Mucosa of descending colon (tissue), 3 donors: ENCODE data around the gene CFAP126. TPM values are rescaled to one million over a fixed set of nuclear protein-coding genes. Genes with fewer than 3 reads are reported as not detected.

Experiments used
- ATAC-seq: fragments of 200-7000 bp; cut with Tn5 transposase; one replicate; pipeline ENCODE4 v1.9.1; 2020; ENCODE audit warnings: mild to moderate bottlenecking, moderate library complexity
- DNase-seq, 3 donors: peaks; one replicate each; pipeline ENCODE4 v3.0.0-alpha.2; 2020
- H3K36me3 ChIP-seq: fragments of 200-600 bp; one replicate; pipeline ENCODE4 v1.8.0; 2021; ENCODE audit warnings: low read depth, mild to moderate bottlenecking
- H3K4me1 ChIP-seq: fragments of 200-600 bp; one replicate; pipeline ENCODE4 v1.8.0; 2021; ENCODE audit warnings: low read depth, mild to moderate bottlenecking
- H3K4me3 ChIP-seq: fragments of 200-600 bp; one replicate; pipeline ENCODE4 v1.8.0; 2021; ENCODE audit warnings: mild to moderate bottlenecking
- H3K9me3 ChIP-seq: fragments of 200-600 bp; one replicate; pipeline ENCODE4 v1.8.0; 2021; ENCODE audit warnings: mild to moderate bottlenecking
- intact Hi-C, 2 donors: fragments of 100-400 bp; cut with DNase I in 1 of 2; cut with micrococcal nuclease in 1 of 2; formaldehyde crosslinking; loops; one replicate each; pipeline versions ENCODE4 v1.11.0 to v1.11.1; 2022; cut with DNase I, micrococcal nuclease
- total RNA-seq, 3 donors: library from RNA; stranded (reverse); fragmentation: NEBNext Ultra II Directional in 2 of 3; extraction: Animal tissue kit (Norgen Biotek cat#: 25700) in 2 of 3; gene quantifications; one replicate each; pipeline versions ENCODE4 v1.2.1 to v1.2.4, GENCODE V29; 2021 to 2023
- TF ChIP-seq, protein P1 (sequence below): fragments of 200-600 bp; IDR thresholded peaks from one replicate; pipeline ENCODE4 v1.8.0; 2022; ENCODE audit warnings: antibody characterized with exemption, mild to moderate bottlenecking
- donor health status: DM: no; HTN: no; CAD: no; lungs with moderate emphysema.
- donor health status: DM: no; HTN: no; CAD: no.
- donor health status: DM: no; HTN: yes; CAD: no.

Gene CFAP126
- total RNA-seq, 3 donors from 2014 or later: not detected

DNA sequence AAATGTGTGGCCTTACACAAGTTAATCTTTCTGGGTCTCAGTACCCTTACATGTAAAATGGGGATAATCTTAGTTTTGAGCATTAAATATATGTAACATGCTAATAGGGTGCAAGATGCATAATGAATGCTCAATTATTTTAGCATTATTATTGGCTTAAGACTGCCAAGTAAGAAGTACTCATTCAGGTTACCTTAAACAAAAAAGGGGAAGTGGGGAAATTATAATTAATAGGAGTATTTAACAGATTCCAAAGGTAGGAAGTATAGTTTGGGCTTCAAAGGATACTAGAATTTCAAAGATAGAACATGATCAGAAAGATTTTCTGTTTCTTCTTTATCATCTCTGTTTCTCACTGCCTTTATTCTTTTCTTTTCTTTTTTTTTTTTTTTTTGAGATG lies 5.8 kb upstream of the CFAP126 start:
- ATAC-seq: no peak
- H3K36me3 ChIP-seq: no peaks in the 10 kb centered on the region
- no peaks in the 10 kb centered on the region for H3K9me3 ChIP-seq
- intact Hi-C loops: no loop called here
- no peak overlapping the region for H3K4me3 ChIP-seq
- TF ChIP-seq, protein P1, sequence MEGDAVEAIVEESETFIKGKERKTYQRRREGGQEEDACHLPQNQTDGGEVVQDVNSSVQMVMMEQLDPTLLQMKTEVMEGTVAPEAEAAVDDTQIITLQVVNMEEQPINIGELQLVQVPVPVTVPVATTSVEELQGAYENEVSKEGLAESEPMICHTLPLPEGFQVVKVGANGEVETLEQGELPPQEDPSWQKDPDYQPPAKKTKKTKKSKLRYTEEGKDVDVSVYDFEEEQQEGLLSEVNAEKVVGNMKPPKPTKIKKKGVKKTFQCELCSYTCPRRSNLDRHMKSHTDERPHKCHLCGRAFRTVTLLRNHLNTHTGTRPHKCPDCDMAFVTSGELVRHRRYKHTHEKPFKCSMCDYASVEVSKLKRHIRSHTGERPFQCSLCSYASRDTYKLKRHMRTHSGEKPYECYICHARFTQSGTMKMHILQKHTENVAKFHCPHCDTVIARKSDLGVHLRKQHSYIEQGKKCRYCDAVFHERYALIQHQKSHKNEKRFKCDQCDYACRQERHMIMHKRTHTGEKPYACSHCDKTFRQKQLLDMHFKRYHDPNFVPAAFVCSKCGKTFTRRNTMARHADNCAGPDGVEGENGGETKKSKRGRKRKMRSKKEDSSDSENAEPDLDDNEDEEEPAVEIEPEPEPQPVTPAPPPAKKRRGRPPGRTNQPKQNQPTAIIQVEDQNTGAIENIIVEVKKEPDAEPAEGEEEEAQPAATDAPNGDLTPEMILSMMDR: no peak
- no peaks in the 10 kb centered on the region for H3K4me1 ChIP-seq
- no peak for DNase-seq

DNA sequence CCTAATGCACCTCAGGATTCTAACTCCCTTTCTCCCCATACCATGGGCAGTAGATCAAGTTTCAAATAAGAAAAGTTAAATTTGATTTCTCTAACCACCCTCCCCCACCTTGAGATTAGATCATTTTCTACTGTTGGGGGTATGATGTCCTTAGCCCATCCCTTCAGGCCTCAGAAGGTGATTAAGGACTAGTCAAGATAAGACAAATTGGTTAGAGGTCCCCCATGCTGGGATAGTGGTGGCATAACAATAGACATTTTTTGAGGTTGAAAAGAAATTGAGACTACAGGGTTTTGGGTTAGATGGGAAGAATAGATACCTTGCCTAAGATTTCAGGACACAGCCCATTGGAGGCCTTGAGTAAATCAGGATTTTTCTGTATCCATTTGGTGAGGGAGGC lies 2.5 kb downstream of the CFAP126 start:
- Histone ChIP-seq H3K9me3 (no peaks in the 10 kb centered on the region), H3K36me3 (no peaks in the 10 kb centered on the region), H3K4me3 (no peak overlapping the region), H3K4me1 (no peaks in the 10 kb centered on the region)
- intact Hi-C loops: no loop called here
- ATAC-seq (no peak), DNase-seq (no peak)
- TF ChIP-seq, protein P1: no peak

DNA sequence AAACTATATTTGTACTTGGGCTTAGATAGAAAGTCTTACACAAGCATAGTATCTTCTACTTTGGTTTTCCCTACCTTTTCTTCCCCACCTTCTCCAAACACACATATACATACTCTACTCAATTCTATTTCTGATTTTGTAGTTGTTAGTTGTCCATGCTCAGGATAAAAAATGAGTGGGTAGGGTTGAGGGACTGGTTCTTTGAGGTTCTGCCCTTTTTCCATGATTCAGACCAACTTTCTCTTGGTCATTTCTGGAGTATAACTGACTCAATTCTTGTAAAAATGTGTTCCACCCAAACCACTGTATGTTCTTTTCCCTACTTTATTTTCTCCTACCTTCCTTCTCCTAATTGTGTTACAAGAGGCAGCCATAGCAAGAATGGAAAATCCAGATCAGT lies 3.3 kb downstream of the CFAP126 start:
- no peaks in the 10 kb centered on the region for H3K36me3 ChIP-seq
- ATAC-seq (no peak), DNase-seq (no peak)
- TF ChIP-seq, protein P1: no peak
- H3K4me1 ChIP-seq: no peaks in the 10 kb centered on the region
- H3K9me3 ChIP-seq: no peaks in the 10 kb centered on the region
- intact Hi-C loops: no loop called here
- H3K4me3 ChIP-seq: no peak overlapping the region

DNA sequence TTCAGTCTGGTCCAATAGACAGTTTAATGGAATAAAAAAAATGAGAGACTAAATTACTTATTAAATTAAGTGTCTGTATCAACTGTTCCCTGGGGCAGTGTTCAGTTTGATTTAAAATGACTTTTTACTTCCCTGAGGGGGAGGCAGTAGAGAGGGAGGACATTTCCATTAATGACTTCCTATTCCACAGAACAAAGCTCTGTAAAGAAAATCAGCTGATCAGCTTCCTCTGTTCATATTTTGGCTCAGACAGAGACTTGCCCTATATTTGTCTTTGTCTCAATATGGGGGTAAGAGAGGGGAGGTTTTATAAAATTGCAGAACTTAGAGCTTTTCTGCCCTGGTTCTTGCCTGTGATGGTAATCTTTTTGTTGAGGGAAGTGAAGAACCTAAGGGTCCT lies 8.4 kb downstream of the CFAP126 start:
- intact Hi-C loops: no loop called here
- TF ChIP-seq, protein P1: no peak
- Histone ChIP-seq H3K9me3 (no peaks in the 10 kb centered on the region), H3K36me3 (no peaks in the 10 kb centered on the region), H3K4me1 (no peaks in the 10 kb centered on the region), H3K4me3 (no peak overlapping the region)
- no peak for DNase-seq
- ATAC-seq: no peak

DNA sequence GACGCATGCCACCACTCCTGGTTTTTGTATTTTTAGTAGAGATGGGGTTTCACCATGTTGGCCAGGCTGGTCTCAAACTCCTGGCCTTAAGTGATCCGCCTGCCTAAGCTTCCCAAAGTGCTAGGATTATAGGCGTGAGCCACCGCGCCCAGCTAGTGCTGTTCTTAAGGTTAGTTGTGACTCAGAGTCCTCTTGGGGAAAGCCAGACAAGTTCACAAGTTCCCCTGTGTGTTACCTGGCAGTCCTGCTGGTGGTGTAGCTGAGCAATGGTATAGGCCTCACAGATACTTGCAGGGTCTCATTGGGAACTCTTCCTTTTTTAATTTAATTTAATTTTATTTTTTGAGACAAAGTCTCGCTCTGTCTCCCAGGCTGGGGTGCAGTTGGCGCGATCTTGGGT lies 10.6 kb downstream of the CFAP126 start:
- intact Hi-C loops: no loop called here
- no peak for DNase-seq
- H3K4me1 ChIP-seq: no peaks in the 10 kb centered on the region
- ATAC-seq: no peak
- H3K9me3 ChIP-seq: no peaks in the 10 kb centered on the region
- TF ChIP-seq, protein P1: no peak
- H3K36me3 ChIP-seq: no peaks in the 10 kb centered on the region
- H3K4me3 ChIP-seq: no peak overlapping the region

DNA sequence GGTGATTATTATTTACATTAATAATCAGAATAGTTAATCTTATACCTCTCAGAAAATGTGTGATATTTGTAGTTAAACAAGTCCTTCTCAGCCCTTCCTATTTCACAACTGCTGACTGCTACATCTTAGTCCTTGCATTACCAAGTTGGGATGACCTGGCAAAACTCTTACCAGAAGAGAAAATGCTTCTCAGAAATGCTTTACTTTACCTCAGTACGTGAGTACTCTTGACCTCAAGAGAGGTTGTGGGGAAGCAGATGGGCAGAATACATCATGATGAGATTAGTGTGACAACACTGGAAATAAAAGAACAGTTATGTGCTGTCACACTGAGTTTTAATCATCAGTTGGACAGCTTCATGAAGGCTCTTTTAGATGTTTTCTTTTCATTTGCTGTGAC lies 16.2 kb downstream of the CFAP126 start:
- no peaks in the 10 kb centered on the region for H3K4me1 ChIP-seq
- H3K4me3 ChIP-seq: no peak overlapping the region
- no peaks in the 10 kb centered on the region for H3K9me3 ChIP-seq
- TF ChIP-seq, protein P1: no peak
- intact Hi-C loops: no loop called here
- H3K36me3 ChIP-seq: no peaks in the 10 kb centered on the region
- ATAC-seq (no peak), DNase-seq (no peak)
